ENCODE measurements around the gene GPSM3.
A peak's percentile ranks its signal among the peaks of the same experiment; 100 is the strongest.

Gene GPSM3

GRCh38 chr6:32191696-32192607 is 491 bp downstream of the GPSM3 start:
- Histone ChIP-seq H3K79me1 (replicated peaks; ENCODE audit: low read length, poor library complexity, severe bottlenecking) (peaks cover 14% of the 10 kb centered on the region), H3K4ac (ENCODE audit: low read depth in 1 of 2, low read length in 2 of 2) (peak overlapping the region; percentile 90 to 98), H3K18ac (ENCODE audit: low read depth in 1 of 2, low read length in 2 of 2) (peak overlapping the region; percentile 85 to 96), H2BK120ac (ENCODE audit: low read depth, low read length) (peak overlapping the region; percentile 99), H3K23ac (ENCODE audit: low read length in 2 of 2) (peak overlapping the region in 1 of 2 experiments; percentile 9), H3K27me3 (ENCODE audit: control insufficient read depth in 1 of 2, insufficient read depth in 1 of 2, low read length in 2 of 2) (no peaks in the 10 kb centered on the region), H2AFZ (ENCODE audit: low read depth, low read length) (peak overlapping the region; percentile 36), H3K4me3 (ENCODE audit: insufficient read depth in 1 of 2, low read depth in 1 of 2, low read length in 2 of 2) (no peak overlapping the region), H2BK12ac (ENCODE audit: low read length in 2 of 2) (peak overlapping the region; percentile 97 to 98), H3K4me1 (ENCODE audit: control insufficient read depth, insufficient read depth, low read depth, low read length) (peaks cover 43% of the 10 kb centered on the region), H4K91ac (ENCODE audit: low read length) (peak overlapping the region; percentile 97), H3K14ac (ENCODE audit: low read length in 2 of 2) (peak overlapping the region in 1 of 2 experiments; percentile 86), H3K9me3 (ENCODE audit: control insufficient read depth, low read length) (no peaks in the 10 kb centered on the region), H3K4me2 (ENCODE audit: low read length, poor library complexity, severe bottlenecking) (no peak overlapping the region), H3K9ac (ENCODE audit: low read length) (no peak overlapping the region), H2AK5ac (ENCODE audit: low read length, severe bottlenecking) (peak overlapping the region; percentile 92), H4K8ac (ENCODE audit: low read length) (peak overlapping the region; percentile 100), H3K27ac (ENCODE audit: low read length, poor library complexity, severe bottlenecking) (no peak overlapping the region), H3K36me3 (ENCODE audit: control insufficient read depth in 1 of 2, insufficient read depth in 2 of 2, low read depth in 1 of 2, low read length in 2 of 2) (peaks cover 12 to 18% of the 10 kb centered on the region in 2 experiments), H2BK5ac (ENCODE audit: low read depth, low read length, poor library complexity, severe bottlenecking) (no peak overlapping the region), H2BK15ac (ENCODE audit: low read depth, poor library complexity, severe bottlenecking) (peak overlapping the region; percentile 88)
- DNase-seq, result no peak
- WGBS, result 93% methylated on average over 12 of the region's 15 CpGs

- Histone ChIP-seq H3K36me3 (ENCODE audit: control insufficient read depth in 1 of 2, insufficient read depth in 2 of 2, low read depth in 1 of 2, low read length in 2 of 2) (peaks cover 20 to 26% of the 10 kb centered on the region in 2 experiments), H3K14ac (ENCODE audit: low read length in 2 of 2) (no peak overlapping the region), H3K4me2 (ENCODE audit: low read length, poor library complexity, severe bottlenecking) (peak overlapping the region; percentile 83), H2AK5ac (ENCODE audit: low read length, severe bottlenecking) (peak overlapping the region; percentile 1), H3K27ac (ENCODE audit: low read length, poor library complexity, severe bottlenecking) (peak overlapping the region; percentile 79), H3K4ac (ENCODE audit: low read depth in 1 of 2, low read length in 2 of 2) (peak overlapping the region; percentile 81 to 93), H2AFZ (ENCODE audit: low read depth, low read length) (no peak overlapping the region), H3K18ac (ENCODE audit: low read depth in 1 of 2, low read length in 2 of 2) (peak overlapping the region; percentile 13 to 14), H2BK5ac (ENCODE audit: low read depth, low read length, poor library complexity, severe bottlenecking) (no peak overlapping the region), H3K27me3 (ENCODE audit: control insufficient read depth in 1 of 2, insufficient read depth in 1 of 2, low read length in 2 of 2) (no peaks in the 10 kb centered on the region), H3K4me3 (ENCODE audit: insufficient read depth in 1 of 2, low read depth in 1 of 2, low read length in 2 of 2) (peak overlapping the region in 1 of 2 experiments; percentile 85), H3K9me3 (ENCODE audit: control insufficient read depth, low read length) (no peaks in the 10 kb centered on the region), H3K79me1 (replicated peaks; ENCODE audit: low read length, poor library complexity, severe bottlenecking) (peaks cover 14% of the 10 kb centered on the region), H2BK15ac (ENCODE audit: low read depth, poor library complexity, severe bottlenecking) (peak overlapping the region; percentile 88), H2BK12ac (ENCODE audit: low read length in 2 of 2) (peak overlapping the region; percentile 97 to 98), H4K91ac (ENCODE audit: low read length) (peak overlapping the region; percentile 97), H3K23ac (ENCODE audit: low read length in 2 of 2) (peak overlapping the region in 1 of 2 experiments; percentile 3), H3K4me1 (ENCODE audit: control insufficient read depth, insufficient read depth, low read depth, low read length) (peaks cover 36% of the 10 kb centered on the region), H2BK120ac (ENCODE audit: low read depth, low read length) (peak overlapping the region; percentile 99), H3K9ac (ENCODE audit: low read length) (peak overlapping the region; percentile 95), H4K8ac (ENCODE audit: low read length) (peak overlapping the region; percentile 100)
- peak; percentile 11 for DNase-seq
- 91% methylated on average over 6 of the region's 8 CpGs for WGBS
Measured at GRCh38 chr6:32190911-32191677, 1.3 kb downstream of the GPSM3 start.

- WGBS, result 0% methylated on average over 16 of the region's 23 CpGs
- H2AFZ ChIP-seq (ENCODE audit: low read depth, low read length), result no peak within 1 kb of the TSS
- peak within 1 kb of the TSS; percentile 93 for H4K8ac ChIP-seq (ENCODE audit: low read length)
- peak within 1 kb of the TSS; percentile 87 to 92 for H3K14ac ChIP-seq (ENCODE audit: low read length in 2 of 2)
- peak within 1 kb of the TSS; percentile 79 for H3K27ac ChIP-seq (ENCODE audit: low read length, poor library complexity, severe bottlenecking)
- H3K27me3 ChIP-seq (ENCODE audit: control insufficient read depth in 1 of 2, insufficient read depth in 1 of 2, low read length in 2 of 2), result no peaks in the 10 kb centered on the region
- H2BK15ac ChIP-seq (ENCODE audit: low read depth, poor library complexity, severe bottlenecking), result peak within 1 kb of the TSS; percentile 96
- H3K4me3 ChIP-seq (ENCODE audit: insufficient read depth in 1 of 2, low read depth in 1 of 2, low read length in 2 of 2), result peak within 1 kb of the TSS; percentile 66 to 94
- peak within 1 kb of the TSS; percentile 81 for H2BK5ac ChIP-seq (ENCODE audit: low read depth, low read length, poor library complexity, severe bottlenecking)
- H3K36me3 ChIP-seq (ENCODE audit: control insufficient read depth in 1 of 2, insufficient read depth in 2 of 2, low read depth in 1 of 2, low read length in 2 of 2), result peaks cover 24 to 27% of the 10 kb centered on the region in 2 experiments
- peak within 1 kb of the TSS; percentile 96 to 97 for H3K18ac ChIP-seq (ENCODE audit: low read depth in 1 of 2, low read length in 2 of 2)
- H2BK120ac ChIP-seq (ENCODE audit: low read depth, low read length), result peak within 1 kb of the TSS; percentile 99
- H3K4me2 ChIP-seq (ENCODE audit: low read length, poor library complexity, severe bottlenecking), result peak within 1 kb of the TSS; percentile 83
- H4K91ac ChIP-seq (ENCODE audit: low read length), result peak within 1 kb of the TSS; percentile 97
- H3K23ac ChIP-seq (ENCODE audit: low read length in 2 of 2), result peak within 1 kb of the TSS in 1 of 2 experiments; percentile 57
- peak within 1 kb of the TSS; percentile 84 for H2AK5ac ChIP-seq (ENCODE audit: low read length, severe bottlenecking)
- peaks cover 37% of the 10 kb centered on the region for H3K4me1 ChIP-seq (ENCODE audit: control insufficient read depth, insufficient read depth, low read depth, low read length)
- no peaks in the 10 kb centered on the region for H3K9me3 ChIP-seq (ENCODE audit: control insufficient read depth, low read length)
- peaks cover 14% of the 10 kb centered on the region for H3K79me1 ChIP-seq (replicated peaks; ENCODE audit: low read length, poor library complexity, severe bottlenecking)
- peak within 1 kb of the TSS; percentile 95 for H3K9ac ChIP-seq (ENCODE audit: low read length)
- peak within 1 kb of the TSS; percentile 87 to 93 for H3K4ac ChIP-seq (ENCODE audit: low read depth in 1 of 2, low read length in 2 of 2)
- DNase-seq, result peak; percentile 94
- peak within 1 kb of the TSS; percentile 84 to 98 for H2BK12ac ChIP-seq (ENCODE audit: low read length in 2 of 2)
Measured at GRCh38 chr6:32190054-32190851, 2.2 kb downstream of the GPSM3 start, which contains the start of gene PBX2. TSS of gene PBX2 (minus strand) at chr6:32190202. CDS start at chr6:32189915, 287 bp downstream.

Data from mesenchymal stem cell (in vitro differentiated cells and primary cell).